HG02938 (cell line): ENCODE data around the gene CD79A.

Source experiments
- ATAC-seq: cut with Tn5 transposase; IDR thresholded peaks from one replicate; pipeline ENCODE4 v1.9.1; 2021; ENCODE audit warnings: mild to moderate bottlenecking, moderate library complexity; ENCODE audit not compliant: unreplicated experiment

Gene CD79A

GRCh38 chr19:41929536-41930071 lies 52.5 kb downstream of the CD79A start:
- ATAC-seq = no peak

- no peak for ATAC-seq
Measured at GRCh38 chr19:41930322-41930722, 53.2 kb downstream of the CD79A start.
